BE2C (cell line): ENCODE results near the gene HINT1.

Experiments
- DNase-seq: peaks from one replicate; pipeline ENCODE4 v3.0.0-alpha.2; 2020
- H3K27me3 ChIP-seq: fragments of 250-450 bp; sonication (Bioruptor Pico); 2 replicates; pipeline ENCODE4 v1.5.1; 2020; ENCODE audit warnings: mild to moderate bottlenecking
- H3K36me3 ChIP-seq: fragments of 250-450 bp; sonication (Bioruptor Pico); 2 replicates; pipeline ENCODE4 v1.5.1; 2020; ENCODE audit warnings: mild to moderate bottlenecking
- H3K4me1 ChIP-seq: fragments of 250-450 bp; sonication (Bioruptor Pico); 2 replicates; pipeline ENCODE4 v1.5.1; 2020
- H3K4me3 ChIP-seq: 2 replicates; pipeline ENCODE4 v1.5.1; 2011; ENCODE audit warnings: low read depth, low read length
- H3K9me3 ChIP-seq: fragments of 250-450 bp; sonication (Bioruptor Pico); 2 replicates; pipeline ENCODE4 v1.5.1; 2020
- TF ChIP-seq, protein P1 (sequence below): IDR thresholded peaks from 2 replicates; pipeline ENCODE4 v1.5.1; 2012; ENCODE audit warnings: mild to moderate bottlenecking, low read depth, low read length

Gene HINT1

DNA sequence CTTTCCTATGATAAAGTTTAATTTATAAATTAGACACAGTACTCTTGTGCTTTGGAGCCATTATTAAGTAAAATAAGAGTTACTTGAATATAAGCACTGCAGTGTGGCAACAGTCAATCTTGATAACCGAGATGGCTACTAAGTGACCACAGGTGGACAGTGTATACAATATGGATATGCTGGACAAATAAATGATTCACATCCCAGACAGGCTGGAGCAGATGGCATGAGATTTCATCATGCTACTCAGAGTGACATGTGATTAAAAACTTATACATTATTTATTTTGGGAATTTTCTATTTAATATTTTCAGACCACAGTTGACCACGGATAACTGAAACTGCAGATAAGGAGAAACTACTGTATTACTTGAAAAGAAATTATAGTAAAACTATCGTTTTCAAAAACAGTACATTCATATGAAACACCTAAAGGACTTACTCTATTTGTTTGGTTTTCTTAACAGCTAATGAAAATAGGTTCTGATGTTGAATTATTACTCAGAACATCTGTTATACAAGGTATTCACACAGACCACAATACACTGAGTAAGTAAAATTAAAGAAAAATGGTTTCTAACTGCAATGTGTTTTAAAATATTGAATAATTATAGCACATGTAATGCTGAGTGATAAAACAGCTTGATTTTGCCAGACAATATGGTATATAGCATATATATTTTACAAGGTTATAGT, 21.7 kb upstream of the HINT1 start:
- peaks cover 4% of the 10 kb centered on the region; the same call in 1 of the 2 replicates for H3K4me1 ChIP-seq
- DNase-seq: no peak
- TF ChIP-seq, protein P1, sequence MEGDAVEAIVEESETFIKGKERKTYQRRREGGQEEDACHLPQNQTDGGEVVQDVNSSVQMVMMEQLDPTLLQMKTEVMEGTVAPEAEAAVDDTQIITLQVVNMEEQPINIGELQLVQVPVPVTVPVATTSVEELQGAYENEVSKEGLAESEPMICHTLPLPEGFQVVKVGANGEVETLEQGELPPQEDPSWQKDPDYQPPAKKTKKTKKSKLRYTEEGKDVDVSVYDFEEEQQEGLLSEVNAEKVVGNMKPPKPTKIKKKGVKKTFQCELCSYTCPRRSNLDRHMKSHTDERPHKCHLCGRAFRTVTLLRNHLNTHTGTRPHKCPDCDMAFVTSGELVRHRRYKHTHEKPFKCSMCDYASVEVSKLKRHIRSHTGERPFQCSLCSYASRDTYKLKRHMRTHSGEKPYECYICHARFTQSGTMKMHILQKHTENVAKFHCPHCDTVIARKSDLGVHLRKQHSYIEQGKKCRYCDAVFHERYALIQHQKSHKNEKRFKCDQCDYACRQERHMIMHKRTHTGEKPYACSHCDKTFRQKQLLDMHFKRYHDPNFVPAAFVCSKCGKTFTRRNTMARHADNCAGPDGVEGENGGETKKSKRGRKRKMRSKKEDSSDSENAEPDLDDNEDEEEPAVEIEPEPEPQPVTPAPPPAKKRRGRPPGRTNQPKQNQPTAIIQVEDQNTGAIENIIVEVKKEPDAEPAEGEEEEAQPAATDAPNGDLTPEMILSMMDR: no peak
- H3K4me3 ChIP-seq: no peak overlapping the region
- H3K9me3 ChIP-seq: no peaks in the 10 kb centered on the region
- H3K36me3 ChIP-seq: no peaks in the 10 kb centered on the region; the same call in 1 of the 2 replicates
- no peaks in the 10 kb centered on the region for H3K27me3 ChIP-seq

DNA sequence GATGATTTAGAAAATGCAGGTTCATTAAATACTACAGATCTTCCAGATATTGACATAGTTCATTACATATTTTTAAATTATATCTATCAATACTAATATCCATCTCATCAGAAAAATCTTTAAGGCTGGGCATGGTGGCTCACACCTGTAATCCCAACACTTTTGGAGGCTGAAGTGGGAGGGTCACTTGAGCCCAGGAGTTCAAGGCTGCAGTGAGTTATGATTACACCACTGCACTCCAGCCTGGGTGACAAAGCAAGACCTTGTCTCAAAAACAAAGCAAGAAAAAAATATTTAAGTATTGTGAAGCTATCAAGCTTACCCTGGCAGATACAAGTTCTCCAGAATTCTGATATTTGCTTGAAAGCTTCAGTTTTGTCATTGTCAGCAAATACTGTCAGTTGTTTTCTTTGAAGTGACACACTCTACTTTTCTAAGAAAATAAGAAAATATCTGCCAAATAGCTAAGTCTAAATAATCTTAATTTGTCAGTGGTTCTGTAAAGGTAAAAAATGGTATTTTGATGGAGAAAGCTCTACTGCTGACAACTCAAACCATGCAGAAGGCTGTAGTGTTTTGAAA, 20.6 kb upstream of the HINT1 start:
- TF ChIP-seq, protein P1: no peak
- Histone ChIP-seq H3K4me3 (no peak overlapping the region), H3K27me3 (no peaks in the 10 kb centered on the region), H3K4me1 (peaks cover 4% of the 10 kb centered on the region; the same call in 1 of the 2 replicates), H3K36me3 (no peaks in the 10 kb centered on the region; the same call in 1 of the 2 replicates), H3K9me3 (no peaks in the 10 kb centered on the region)
- no peak for DNase-seq

DNA sequence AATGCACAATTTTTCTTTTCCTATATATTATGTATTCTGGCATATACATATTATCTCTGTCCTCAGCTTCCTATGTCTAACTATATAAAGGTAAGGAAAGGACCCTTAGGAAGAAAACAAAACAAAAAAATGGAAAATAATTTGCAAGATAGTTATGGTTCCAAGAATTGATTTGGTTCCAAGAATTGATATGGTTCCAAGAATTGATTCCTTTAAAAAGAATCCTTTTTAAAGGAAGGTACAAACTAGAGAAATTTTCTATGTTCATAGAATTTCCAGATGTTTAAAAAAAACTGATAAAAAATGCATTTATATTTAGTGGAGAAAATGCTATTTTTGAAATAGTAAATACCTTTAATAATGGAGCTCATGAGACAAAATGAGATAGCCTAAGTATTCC, 17.8 kb upstream of the HINT1 start:
- TF ChIP-seq, protein P1: no peak
- DNase-seq: no peak
- Histone ChIP-seq H3K27me3 (no peaks in the 10 kb centered on the region), H3K4me1 (peaks cover 4% of the 10 kb centered on the region; the same call in 1 of the 2 replicates), H3K36me3 (no peaks in the 10 kb centered on the region), H3K4me3 (no peak overlapping the region), H3K9me3 (no peaks in the 10 kb centered on the region)

DNA sequence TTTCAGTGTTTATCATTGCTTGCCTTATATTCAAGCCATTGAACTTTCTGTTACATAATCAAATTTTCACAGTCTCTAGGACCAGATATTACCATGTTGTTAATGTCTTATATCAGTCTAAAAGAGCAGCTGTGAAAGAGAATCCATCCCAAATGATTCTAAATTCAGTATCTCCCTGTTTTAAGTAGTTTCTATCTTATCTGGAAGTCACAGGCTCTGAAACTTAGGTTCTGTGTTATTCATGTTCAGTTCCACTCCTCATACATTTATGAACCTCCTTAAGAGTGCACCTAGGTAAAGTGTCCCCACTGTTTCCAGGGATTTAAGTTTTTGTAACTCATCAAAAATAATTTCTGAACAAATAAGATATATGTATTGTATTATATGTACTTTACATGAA, 15.4 kb upstream of the HINT1 start:
- H3K9me3 ChIP-seq: no peaks in the 10 kb centered on the region
- TF ChIP-seq, protein P1: no peak
- no peaks in the 10 kb centered on the region for H3K36me3 ChIP-seq
- no peaks in the 10 kb centered on the region for H3K4me1 ChIP-seq
- H3K27me3 ChIP-seq: no peaks in the 10 kb centered on the region
- H3K4me3 ChIP-seq: no peak overlapping the region
- DNase-seq: no peak

DNA sequence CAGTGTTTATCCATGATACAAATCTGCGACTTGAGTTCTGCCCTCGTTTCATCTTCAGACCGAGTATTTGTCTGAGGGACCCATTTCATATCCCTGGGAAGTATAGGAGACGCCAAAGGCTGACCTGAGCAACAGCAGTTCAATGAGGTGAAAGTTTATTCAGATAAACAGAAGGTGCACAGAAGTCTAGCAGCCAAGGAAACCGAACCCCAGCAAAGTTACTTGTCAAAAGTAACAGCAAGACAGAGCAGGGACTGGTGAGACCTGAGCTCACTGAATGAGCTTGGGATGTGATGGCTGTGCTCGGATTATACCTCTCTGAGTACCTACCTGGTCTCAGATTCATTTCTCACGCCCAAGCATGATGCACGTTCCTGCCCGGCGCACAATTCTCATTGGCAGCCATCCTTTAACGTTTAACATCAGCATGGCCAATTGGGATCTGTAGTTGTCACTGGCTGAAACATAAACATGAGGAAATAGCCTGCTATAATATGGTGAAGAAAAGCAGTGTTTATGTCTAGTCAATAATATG, 6.3 kb upstream of the HINT1 start:
- peak overlapping the region; percentile 97 for H3K4me3 ChIP-seq
- no peak for DNase-seq
- H3K36me3 ChIP-seq: no peaks in the 10 kb centered on the region
- H3K4me1 ChIP-seq: no peaks in the 10 kb centered on the region; the same call in 1 of the 2 replicates
- no peaks in the 10 kb centered on the region for H3K9me3 ChIP-seq
- no peaks in the 10 kb centered on the region for H3K27me3 ChIP-seq
- TF ChIP-seq, protein P1: no peak
